NCI-H2196 treated with DMSO at 0.1 percent for 48 hours (cell line): ENCODE results near the gene CILP2.

ENCODE experiments used
- DNase-seq: peaks from one replicate; lab custom pipeline; 2025; ENCODE audit not compliant: unreplicated experiment; lab: John Stamatoyannopoulos, UW

The CILP2 gene

GRCh38 chr19:19504754-19505668 lies 33.1 kb upstream of the CILP2 start:
- DNase-seq: no peak

GRCh38 chr19:19505669-19506326 lies 32.3 kb upstream of the CILP2 start:
- no peak for DNase-seq

GRCh38 chr19:19506592-19506991 lies 31.5 kb upstream of the CILP2 start:
- no peak for DNase-seq

- no peak for DNase-seq
Observed at GRCh38 chr19:19507354-19507753, 30.7 kb upstream of the CILP2 start.

GRCh38 chr19:19508217-19508616 lies 29.8 kb upstream of the CILP2 start:
- DNase-seq: no peak

GRCh38 chr19:19510432-19510831 lies 27.6 kb upstream of the CILP2 start:
- no peak for DNase-seq

GRCh38 chr19:19513682-19514081 lies 24.4 kb upstream of the CILP2 start:
- no peak for DNase-seq

- no peak for DNase-seq
Observed at GRCh38 chr19:19514215-19514657, 23.8 kb upstream of the CILP2 start.

- DNase-seq: no peak
Observed at GRCh38 chr19:19514881-19515641, 23.0 kb upstream of the CILP2 start, which contains the start of gene TSSK6. Gene TSSK6, minus strand, starts transcription at chr19:19515548. Its CDS starts 121 bp downstream, at chr19:19515427.

- peak; percentile 79 for DNase-seq
Observed at GRCh38 chr19:19515642-19516519, 22.2 kb upstream of the CILP2 start, which contains the start of gene NDUFA13. Gene NDUFA13, plus strand, starts transcription at chr19:19516225. Its CDS starts 14 bp downstream, at chr19:19516239.

- DNase-seq: no peak
Observed at GRCh38 chr19:19517235-19517619, 20.8 kb upstream of the CILP2 start.

GRCh38 chr19:19520989-19521388 lies 17.1 kb upstream of the CILP2 start:
- DNase-seq: no peak

- no peak for DNase-seq
Observed at GRCh38 chr19:19523177-19523576, 14.9 kb upstream of the CILP2 start.

GRCh38 chr19:19524053-19524452 lies 14.0 kb upstream of the CILP2 start:
- DNase-seq: no peak

GRCh38 chr19:19525611-19526380 lies 12.3 kb upstream of the CILP2 start:
- no peak for DNase-seq

GRCh38 chr19:19526581-19527370 lies 11.3 kb upstream of the CILP2 start:
- no peak for DNase-seq

GRCh38 chr19:19527371-19527656 lies 10.8 kb upstream of the CILP2 start:
- no peak for DNase-seq

- no peak for DNase-seq
Observed at GRCh38 chr19:19527674-19528625, 10.1 kb upstream of the CILP2 start.
